Sciatic nerve (tissue), 1 donor: ENCODE results near the gene USP17L10. TPM values are rescaled to one million over a fixed set of nuclear protein-coding genes. Genes with fewer than 3 reads are reported as not detected.

Experiments used
- total RNA-seq: library from RNA; stranded (reverse); fragmentation: NEBNext Ultra II Directional; extraction: Animal tissue kit (Norgen Biotek cat#: 25700); gene quantifications from one replicate; pipeline ENCODE4 v1.2.1, GENCODE V29; 2021
- donor health status: DM: no; HTN: no; CAD: no.

The USP17L10 gene
- total RNA-seq, 1 donor from 2014 or later, result not detected

Other genes starting within 250 kb of the USP17L10 start
- not detected for gene FAM90A26, start 40.2 kb upstream of the USP17L10 start, total RNA-seq
- not detected for gene USP17L11, start 4.7 kb downstream of the USP17L10 start, total RNA-seq
- gene USP17L12, start 9.5 kb downstream of the USP17L10 start, total RNA-seq, result not detected
- not detected for gene USP17L13, start 14.2 kb downstream of the USP17L10 start, total RNA-seq
- not detected for gene USP17L15, start 23.7 kb downstream of the USP17L10 start, total RNA-seq
- gene USP17L17, start 33.2 kb downstream of the USP17L10 start, total RNA-seq, result not detected
- not detected for gene USP17L18, start 38.0 kb downstream of the USP17L10 start, total RNA-seq
- not detected for gene USP17L19, start 42.7 kb downstream of the USP17L10 start, total RNA-seq
- gene USP17L20, start 47.5 kb downstream of the USP17L10 start, total RNA-seq, result not detected
- gene USP17L21, start 52.2 kb downstream of the USP17L10 start, total RNA-seq, result not detected
- gene USP17L22, start 57.0 kb downstream of the USP17L10 start, total RNA-seq, result not detected
- gene USP17L24, start 114.5 kb downstream of the USP17L10 start, total RNA-seq, result not detected
- not detected for gene USP17L25, start 119.3 kb downstream of the USP17L10 start, total RNA-seq
- not detected for gene USP17L26, start 124.0 kb downstream of the USP17L10 start, total RNA-seq
- not detected for gene USP17L5, start 128.7 kb downstream of the USP17L10 start, total RNA-seq
- gene USP17L27, start 133.5 kb downstream of the USP17L10 start, total RNA-seq, result not detected
- not detected for gene USP17L28, start 138.2 kb downstream of the USP17L10 start, total RNA-seq
- not detected for gene USP17L29, start 143.0 kb downstream of the USP17L10 start, total RNA-seq
- gene USP17L30, start 152.5 kb downstream of the USP17L10 start, total RNA-seq, result not detected
- not detected for gene DEFB131A, start 233.8 kb downstream of the USP17L10 start, total RNA-seq